GM10266 (cell line): ENCODE measurements around the gene CA6.
"Not testable (repeated sequence)": the region's sequence is repeated elsewhere in the genome, so short reads cannot be mapped to it uniquely, and the experiment has no call there.

Experiments used
- DNase-seq: peaks from one replicate; pipeline ENCODE4 v3.0.0; 2012; ENCODE audit errors: extremely low spot score
- CTCF ChIP-seq: IDR thresholded peaks from 2 replicates; pipeline ENCODE4 v1.5.1; 2012; ENCODE audit warnings: mild to moderate bottlenecking, low read depth; ENCODE audit not compliant: control insufficient read depth, insufficient read depth; ENCODE audit errors: missing control alignments

Gene CA6

GRCh38 chr1:8914466-8914865, 31.2 kb upstream of the CA6 start:
- DNase-seq: no peak
- no peak for TF ChIP-seq CTCF

DNA sequence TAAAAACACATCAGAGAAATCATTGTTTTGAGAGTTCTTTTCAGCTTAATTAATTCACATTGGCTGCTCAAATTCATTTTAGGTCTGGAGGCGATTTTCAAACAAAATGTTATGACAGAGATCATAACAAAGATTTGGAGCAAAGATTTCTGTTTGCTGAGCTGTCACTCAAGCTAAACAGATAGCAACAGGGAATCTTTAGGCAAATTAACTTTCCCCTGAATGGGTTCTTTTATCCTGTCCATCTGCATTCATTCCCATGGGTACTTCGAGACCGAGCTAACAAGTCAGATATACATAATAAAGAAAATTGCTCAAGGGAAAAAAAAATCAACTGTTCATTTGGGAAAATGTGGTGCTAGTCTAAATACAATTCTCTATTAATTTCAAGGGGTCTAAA, 30.2 kb upstream of the CA6 start:
- DNase-seq: no peak
- no peak for TF ChIP-seq CTCF

GRCh38 chr1:8917536-8917935, 28.1 kb upstream of the CA6 start:
- DNase-seq: not testable (repeated sequence)

DNA sequence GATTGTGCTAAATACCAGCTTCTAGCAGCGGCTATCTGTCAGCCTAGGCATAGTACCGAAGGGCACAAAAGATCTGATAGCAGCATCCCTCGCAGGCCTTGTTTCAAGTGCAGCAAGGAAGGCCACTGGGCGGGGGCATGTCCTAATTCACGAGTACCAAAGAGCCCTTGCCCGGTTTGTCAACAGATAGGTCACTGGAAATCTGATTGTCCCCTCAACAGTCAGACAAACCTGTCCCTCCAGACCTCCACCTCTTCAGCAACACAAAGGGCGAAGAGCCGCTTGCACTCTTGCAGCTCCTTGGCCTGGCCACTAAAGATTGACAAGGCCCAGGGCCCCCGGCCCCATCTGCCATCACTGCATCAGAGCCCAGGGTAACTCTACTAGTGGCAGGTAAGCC, 22.7 kb upstream of the CA6 start:
- DNase-seq: no peak
- no peak for TF ChIP-seq CTCF

DNA sequence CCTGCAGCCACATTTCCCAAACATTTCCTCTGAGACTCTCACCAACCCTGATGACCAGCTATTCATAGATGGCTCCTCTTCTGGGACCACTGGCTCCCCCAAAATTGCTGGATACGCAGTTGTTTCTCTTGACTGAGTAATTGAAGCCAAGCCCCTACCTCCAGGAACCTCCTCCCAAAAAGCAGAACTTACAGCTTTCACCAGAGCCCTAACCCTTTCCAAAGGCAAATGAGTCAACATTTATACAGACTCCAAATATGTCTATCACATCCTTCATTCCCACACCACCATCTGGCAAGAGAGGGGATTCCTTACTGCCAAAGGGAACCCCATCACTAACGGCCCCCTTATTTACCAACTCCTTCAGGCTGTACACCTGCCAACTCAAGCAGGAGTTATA, 20.3 kb upstream of the CA6 start:
- no peak for DNase-seq
- TF ChIP-seq CTCF: no peak

GRCh38 chr1:8925960-8926359, 19.7 kb upstream of the CA6 start:
- TF ChIP-seq CTCF: no peak
- no peak for DNase-seq

GRCh38 chr1:8926707-8927694, 18.7 kb upstream of the CA6 start:
- no peak for TF ChIP-seq CTCF
- DNase-seq: no peak
